Effector CD4-positive, alpha-beta T cell (primary cell): ENCODE data around the gene LSMEM2.

ENCODE experiments used
- DNase-seq: peaks from one replicate; pipeline ENCODE4 v3.0.0-alpha.2; 2020

Gene LSMEM2

GRCh38 chr3:50324351-50325112 is 45.6 kb downstream of the LSMEM2 start:
- DNase-seq, result peak; percentile 47

- DNase-seq, result no peak
Observed at GRCh38 chr3:50325113-50325480, 46.2 kb downstream of the LSMEM2 start.

GRCh38 chr3:50325497-50326181 is 46.8 kb downstream of the LSMEM2 start:
- DNase-seq, result no peak

- no peak for DNase-seq
Observed at GRCh38 chr3:50326182-50326541, 47.3 kb downstream of the LSMEM2 start.

GRCh38 chr3:50327129-50327528 is 48.2 kb downstream of the LSMEM2 start:
- peak; percentile 1 for DNase-seq

- DNase-seq, result peak; percentile 93
Observed at GRCh38 chr3:50327943-50328691, 49.2 kb downstream of the LSMEM2 start, which contains the start of gene TUSC2. TUSC2 (minus strand) TSS chr3:50328223; CDS start chr3:50328099, 124 bp downstream.

GRCh38 chr3:50330330-50330729 is 51.4 kb downstream of the LSMEM2 start:
- peak; percentile 1 for DNase-seq

- no peak for DNase-seq
Observed at GRCh38 chr3:50331364-50331907, 52.5 kb downstream of the LSMEM2 start.

GRCh38 chr3:50333744-50334328 is 54.9 kb downstream of the LSMEM2 start:
- DNase-seq, result no peak

GRCh38 chr3:50334339-50335075 is 55.6 kb downstream of the LSMEM2 start:
- no peak for DNase-seq

- no peak for DNase-seq
Observed at GRCh38 chr3:50336452-50337174, 57.7 kb downstream of the LSMEM2 start.

- peak; percentile 89 for DNase-seq
Observed at GRCh38 chr3:50337175-50337861, 58.4 kb downstream of the LSMEM2 start.
